Measurements from ENCODE around the gene GABRB2.

- TF ChIP-seq, protein P1, sequence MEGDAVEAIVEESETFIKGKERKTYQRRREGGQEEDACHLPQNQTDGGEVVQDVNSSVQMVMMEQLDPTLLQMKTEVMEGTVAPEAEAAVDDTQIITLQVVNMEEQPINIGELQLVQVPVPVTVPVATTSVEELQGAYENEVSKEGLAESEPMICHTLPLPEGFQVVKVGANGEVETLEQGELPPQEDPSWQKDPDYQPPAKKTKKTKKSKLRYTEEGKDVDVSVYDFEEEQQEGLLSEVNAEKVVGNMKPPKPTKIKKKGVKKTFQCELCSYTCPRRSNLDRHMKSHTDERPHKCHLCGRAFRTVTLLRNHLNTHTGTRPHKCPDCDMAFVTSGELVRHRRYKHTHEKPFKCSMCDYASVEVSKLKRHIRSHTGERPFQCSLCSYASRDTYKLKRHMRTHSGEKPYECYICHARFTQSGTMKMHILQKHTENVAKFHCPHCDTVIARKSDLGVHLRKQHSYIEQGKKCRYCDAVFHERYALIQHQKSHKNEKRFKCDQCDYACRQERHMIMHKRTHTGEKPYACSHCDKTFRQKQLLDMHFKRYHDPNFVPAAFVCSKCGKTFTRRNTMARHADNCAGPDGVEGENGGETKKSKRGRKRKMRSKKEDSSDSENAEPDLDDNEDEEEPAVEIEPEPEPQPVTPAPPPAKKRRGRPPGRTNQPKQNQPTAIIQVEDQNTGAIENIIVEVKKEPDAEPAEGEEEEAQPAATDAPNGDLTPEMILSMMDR (CRISPR knock-in tag; IDR thresholded peaks at IDR 0.05), result no peak
- TF ChIP-seq, protein P2, sequence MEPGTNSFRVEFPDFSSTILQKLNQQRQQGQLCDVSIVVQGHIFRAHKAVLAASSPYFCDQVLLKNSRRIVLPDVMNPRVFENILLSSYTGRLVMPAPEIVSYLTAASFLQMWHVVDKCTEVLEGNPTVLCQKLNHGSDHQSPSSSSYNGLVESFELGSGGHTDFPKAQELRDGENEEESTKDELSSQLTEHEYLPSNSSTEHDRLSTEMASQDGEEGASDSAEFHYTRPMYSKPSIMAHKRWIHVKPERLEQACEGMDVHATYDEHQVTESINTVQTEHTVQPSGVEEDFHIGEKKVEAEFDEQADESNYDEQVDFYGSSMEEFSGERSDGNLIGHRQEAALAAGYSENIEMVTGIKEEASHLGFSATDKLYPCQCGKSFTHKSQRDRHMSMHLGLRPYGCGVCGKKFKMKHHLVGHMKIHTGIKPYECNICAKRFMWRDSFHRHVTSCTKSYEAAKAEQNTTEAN (CRISPR knock-in tag; conservative IDR thresholded peaks at IDR 0.05), result no peak
Measured at GRCh38 chr5:161396171-161396570, 150.4 kb downstream of the GABRB2 start.
